ENCODE measurements around the gene ST8SIA6. TPM values are rescaled to one million over a fixed set of nuclear protein-coding genes. Genes with fewer than 3 reads are reported as not detected.
"Not testable (repeated sequence)": the region's sequence is repeated elsewhere in the genome, so short reads cannot be mapped to it uniquely, and the experiment has no call there.

The ST8SIA6 gene
- total RNA-seq, 1 experiment from 2014 or later = not detected

DNA sequence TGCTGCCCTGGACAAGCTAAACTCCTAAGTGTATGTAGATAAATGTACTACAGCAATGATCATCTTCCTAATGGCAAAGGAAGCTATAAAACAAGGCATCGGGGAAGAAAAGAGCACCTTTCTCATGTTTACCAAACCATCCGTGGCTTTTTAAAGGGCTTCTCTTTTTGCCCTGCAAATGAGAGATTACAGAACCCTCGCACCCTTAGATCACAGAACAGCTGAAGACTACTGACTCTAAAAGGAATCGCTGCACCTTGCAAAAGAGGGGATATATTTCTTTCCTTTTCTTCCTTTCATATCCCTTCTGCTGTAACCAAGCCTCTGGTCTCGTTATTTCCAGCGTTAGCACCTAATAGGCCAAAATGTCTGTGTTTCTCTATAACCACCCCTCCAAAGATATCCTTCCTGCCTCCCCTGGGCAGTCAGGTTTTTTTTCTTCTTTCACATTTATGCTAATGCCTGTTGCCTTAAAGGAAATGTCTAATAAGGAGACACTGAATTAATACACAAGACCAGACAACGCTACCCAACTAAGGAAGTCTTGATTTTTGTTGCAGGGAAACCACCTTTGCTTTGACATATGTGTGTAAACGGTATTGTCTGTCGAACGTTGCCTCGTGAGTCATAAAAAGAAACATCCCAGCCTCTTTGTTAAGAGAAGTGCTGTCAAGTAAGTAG is 10.5 kb downstream of the ST8SIA6 start:
- POLR2A ChIA-PET (ENCODE audit: low non-redundant PET) = no interaction called here
- H3K4me3 ChIP-seq (ENCODE audit: low read depth, low read length, poor library complexity, severe bottlenecking) = no peak overlapping the region

GRCh38 chr10:17438583-17438982 is 15.8 kb downstream of the ST8SIA6 start:
- no peak overlapping the region for H3K27ac ChIP-seq (ENCODE audit: low read depth, low read length, poor library complexity, severe bottlenecking)
- peaks cover 23% of the 10 kb centered on the region for H3K27me3 ChIP-seq (replicated peaks; ENCODE audit: insufficient read depth, low read depth, low read length, poor library complexity)
- no peaks in the 10 kb centered on the region for H3K9me3 ChIP-seq (ENCODE audit: low read depth, low read length, poor library complexity, severe bottlenecking)
- no peaks in the 10 kb centered on the region for H3K4me1 ChIP-seq (ENCODE audit: insufficient read depth, low read length, poor library complexity, severe bottlenecking)
- intact Hi-C loops (cut with micrococcal nuclease; ENCODE audit: unreplicated experiment) = no loop called here
- H3K36me3 ChIP-seq (ENCODE audit: insufficient read depth, low read length, poor library complexity, severe bottlenecking) = no peaks in the 10 kb centered on the region
- H3K4me3 ChIP-seq (ENCODE audit: low read depth, low read length, poor library complexity, severe bottlenecking) = no peak overlapping the region
- no TSS peak for BruUV-seq (replicated peaks)
- DNase-seq (ENCODE audit: low spot score) = no peak
- TF ChIP-seq CTCF (conservative IDR thresholded peaks at IDR 0.05; ENCODE audit: low read depth, low read length) = no peak
- TF ChIP-seq EZH2 (IDR thresholded peaks at IDR 0.05; ENCODE audit: borderline replicate concordance, low read depth, low read length, poor library complexity, severe bottlenecking) = no peak
- CTCF ChIA-PET = interaction anchor here (0.5 to 0.7 kb wide), 3 partner anchors 8 to 170 kb away, joined by 3 to 5 read pairs (median 4); no protein-coding TSS in a partner anchor
- POLR2A ChIA-PET (ENCODE audit: low non-redundant PET) = no interaction called here

More for the DNA sequence above, 10.5 kb downstream of the ST8SIA6 start:
- TF ChIP-seq EZH2 (IDR thresholded peaks at IDR 0.05; ENCODE audit: borderline replicate concordance, low read depth, low read length, poor library complexity, severe bottlenecking) = no peak
- no peak for TF ChIP-seq CTCF (conservative IDR thresholded peaks at IDR 0.05; ENCODE audit: low read depth, low read length)
- H3K27ac ChIP-seq (ENCODE audit: low read depth, low read length, poor library complexity, severe bottlenecking) = no peak overlapping the region
- no peaks in the 10 kb centered on the region for H3K36me3 ChIP-seq (ENCODE audit: insufficient read depth, low read length, poor library complexity, severe bottlenecking)
- no peaks in the 10 kb centered on the region for H3K9me3 ChIP-seq (ENCODE audit: low read depth, low read length, poor library complexity, severe bottlenecking)
- DNase-seq (ENCODE audit: low spot score) = no peak
- CTCF ChIA-PET = no interaction called here
- H3K4me1 ChIP-seq (ENCODE audit: insufficient read depth, low read length, poor library complexity, severe bottlenecking) = no peaks in the 10 kb centered on the region
- H3K27me3 ChIP-seq (replicated peaks; ENCODE audit: insufficient read depth, low read depth, low read length, poor library complexity) = peaks cover 41% of the 10 kb centered on the region
- no TSS peak for BruUV-seq (replicated peaks)
- intact Hi-C loops (cut with micrococcal nuclease; ENCODE audit: unreplicated experiment) = no loop called here

- H3K27me3 ChIP-seq (replicated peaks; ENCODE audit: insufficient read depth, low read depth, low read length, poor library complexity) = peaks cover 21% of the 10 kb centered on the region
- CTCF ChIA-PET; intact Hi-C loops (cut with micrococcal nuclease; ENCODE audit: unreplicated experiment); DNase-seq (ENCODE audit: low spot score); H3K36me3 ChIP-seq (ENCODE audit: insufficient read depth, low read length, poor library complexity, severe bottlenecking); POLR2A ChIA-PET (ENCODE audit: low non-redundant PET); H3K27ac ChIP-seq (ENCODE audit: low read depth, low read length, poor library complexity, severe bottlenecking); BruUV-seq (replicated peaks); H3K4me1 ChIP-seq (ENCODE audit: insufficient read depth, low read length, poor library complexity, severe bottlenecking); H3K4me3 ChIP-seq (ENCODE audit: low read depth, low read length, poor library complexity, severe bottlenecking); H3K9me3 ChIP-seq (ENCODE audit: low read depth, low read length, poor library complexity, severe bottlenecking): not testable (repeated sequence)
Measured at GRCh38 chr10:17436578-17436977, 17.8 kb downstream of the ST8SIA6 start.

- Histone ChIP-seq H3K27me3 (replicated peaks; ENCODE audit: insufficient read depth, low read depth, low read length, poor library complexity) (peaks cover 26% of the 10 kb centered on the region), H3K4me1 (ENCODE audit: insufficient read depth, low read length, poor library complexity, severe bottlenecking) (no peaks in the 10 kb centered on the region), H3K36me3 (ENCODE audit: insufficient read depth, low read length, poor library complexity, severe bottlenecking) (no peaks in the 10 kb centered on the region), H3K4me3 (ENCODE audit: low read depth, low read length, poor library complexity, severe bottlenecking) (no peak overlapping the region), H3K27ac (ENCODE audit: low read depth, low read length, poor library complexity, severe bottlenecking) (no peak overlapping the region), H3K9me3 (ENCODE audit: low read depth, low read length, poor library complexity, severe bottlenecking) (no peaks in the 10 kb centered on the region)
- no peak for DNase-seq (ENCODE audit: low spot score)
- CTCF ChIA-PET = no interaction called here
- intact Hi-C loops (cut with micrococcal nuclease; ENCODE audit: unreplicated experiment) = no loop called here
- no TSS peak for BruUV-seq (replicated peaks)
- TF ChIP-seq CTCF (conservative IDR thresholded peaks at IDR 0.05; ENCODE audit: low read depth, low read length) (no peak), EZH2 (IDR thresholded peaks at IDR 0.05; ENCODE audit: borderline replicate concordance, low read depth, low read length, poor library complexity, severe bottlenecking) (no peak)
- POLR2A ChIA-PET (ENCODE audit: low non-redundant PET) = no interaction called here
Measured at GRCh38 chr10:17435953-17436352, 18.4 kb downstream of the ST8SIA6 start.

All from A673 (cell line).